ENCODE measurements around the gene CAPN12.
A peak's percentile ranks its signal among the peaks of the same experiment; 100 is the strongest.

Gene CAPN12

DNA sequence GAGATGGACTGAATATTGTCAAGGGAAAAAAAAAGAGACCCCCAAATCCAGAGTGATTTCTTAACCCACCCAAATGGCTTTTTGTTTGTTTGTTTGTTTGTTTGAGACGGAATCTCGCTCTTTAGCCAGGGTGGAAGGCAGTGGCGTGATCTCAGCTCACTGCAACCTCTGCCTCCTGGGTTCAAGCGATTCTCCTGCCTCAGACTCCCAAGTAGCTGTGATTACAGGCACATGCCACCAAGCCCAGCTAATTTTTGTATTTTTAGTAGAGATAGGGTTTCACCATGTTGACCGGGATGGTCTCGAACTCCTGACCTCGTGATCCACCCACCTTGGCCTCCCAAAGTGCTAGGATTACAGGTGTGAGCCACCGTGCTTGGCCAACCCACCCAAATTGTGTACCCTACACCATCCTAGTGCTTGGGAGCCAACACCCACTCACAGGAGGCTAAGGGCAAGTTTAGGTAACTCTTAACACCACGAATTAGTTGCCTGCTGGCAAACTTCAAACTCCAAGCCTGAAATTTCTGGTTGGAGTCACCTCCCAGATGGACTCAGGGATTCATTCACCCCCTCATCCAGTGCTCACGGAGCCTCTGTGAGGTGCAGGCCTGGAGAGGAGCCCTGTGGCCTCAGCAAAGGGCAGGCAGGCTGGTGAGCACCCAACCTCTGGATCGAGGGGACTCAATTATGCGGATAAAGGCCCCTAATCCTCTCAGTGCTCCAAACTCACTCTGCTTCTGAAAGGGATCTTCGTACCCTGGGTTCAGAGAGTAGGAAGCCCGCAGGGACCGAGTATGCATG, 59.2 kb downstream of the CAPN12 start:
- DNase-seq (ENCODE audit: low read depth), result no peak
- H3K4me3 ChIP-seq (ENCODE audit: low read length), result no peak overlapping the region
- TF ChIP-seq, protein P1, sequence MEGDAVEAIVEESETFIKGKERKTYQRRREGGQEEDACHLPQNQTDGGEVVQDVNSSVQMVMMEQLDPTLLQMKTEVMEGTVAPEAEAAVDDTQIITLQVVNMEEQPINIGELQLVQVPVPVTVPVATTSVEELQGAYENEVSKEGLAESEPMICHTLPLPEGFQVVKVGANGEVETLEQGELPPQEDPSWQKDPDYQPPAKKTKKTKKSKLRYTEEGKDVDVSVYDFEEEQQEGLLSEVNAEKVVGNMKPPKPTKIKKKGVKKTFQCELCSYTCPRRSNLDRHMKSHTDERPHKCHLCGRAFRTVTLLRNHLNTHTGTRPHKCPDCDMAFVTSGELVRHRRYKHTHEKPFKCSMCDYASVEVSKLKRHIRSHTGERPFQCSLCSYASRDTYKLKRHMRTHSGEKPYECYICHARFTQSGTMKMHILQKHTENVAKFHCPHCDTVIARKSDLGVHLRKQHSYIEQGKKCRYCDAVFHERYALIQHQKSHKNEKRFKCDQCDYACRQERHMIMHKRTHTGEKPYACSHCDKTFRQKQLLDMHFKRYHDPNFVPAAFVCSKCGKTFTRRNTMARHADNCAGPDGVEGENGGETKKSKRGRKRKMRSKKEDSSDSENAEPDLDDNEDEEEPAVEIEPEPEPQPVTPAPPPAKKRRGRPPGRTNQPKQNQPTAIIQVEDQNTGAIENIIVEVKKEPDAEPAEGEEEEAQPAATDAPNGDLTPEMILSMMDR (IDR thresholded peaks at IDR 0.05; ENCODE audit: insufficient read depth, low read depth, low read length, missing control alignments), result no peak

DNA sequence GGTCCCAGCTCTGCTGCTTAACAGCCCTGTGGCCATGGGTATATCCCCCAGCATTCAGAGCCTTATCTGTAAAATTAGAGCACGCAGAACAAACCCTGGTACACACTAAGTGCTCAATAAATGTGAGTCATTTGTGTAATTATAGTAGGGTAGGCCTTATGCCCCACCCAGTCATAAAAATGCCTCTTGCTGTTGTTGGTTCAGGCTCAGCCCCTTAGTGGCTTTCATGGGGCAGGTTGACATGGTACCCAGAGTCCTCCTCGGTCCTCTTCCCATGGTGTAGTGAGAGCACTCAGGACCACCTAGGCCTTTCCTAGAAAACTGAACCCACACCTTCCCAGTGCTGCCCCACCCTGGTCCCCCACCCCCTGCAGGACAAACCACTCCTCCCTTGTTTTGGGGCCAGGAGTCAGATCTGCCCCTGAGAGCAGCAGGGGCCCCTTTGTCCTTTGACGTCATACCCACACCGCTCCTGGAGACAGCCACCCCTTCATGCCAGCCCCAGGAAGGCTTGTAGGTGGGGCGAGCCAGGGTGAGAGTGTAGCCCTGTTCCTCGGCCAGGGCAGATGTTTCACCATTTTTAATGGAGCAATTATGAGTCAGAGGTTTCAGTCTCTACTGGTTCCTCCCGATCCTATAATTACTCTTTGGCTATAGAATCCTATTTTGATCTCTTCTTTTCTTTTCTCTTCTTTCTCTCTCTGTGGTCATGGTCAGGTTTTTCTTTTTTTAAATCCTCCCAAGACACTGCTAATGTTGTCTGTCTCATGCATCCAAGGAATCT, 60.0 kb downstream of the CAPN12 start:
- TF ChIP-seq, protein P1 (IDR thresholded peaks at IDR 0.05; ENCODE audit: insufficient read depth, low read depth, low read length, missing control alignments), result peak; percentile 7
- peak; percentile 96 for DNase-seq (ENCODE audit: low read depth)
- H3K4me3 ChIP-seq (ENCODE audit: low read length), result peak overlapping the region; percentile 4

DNA sequence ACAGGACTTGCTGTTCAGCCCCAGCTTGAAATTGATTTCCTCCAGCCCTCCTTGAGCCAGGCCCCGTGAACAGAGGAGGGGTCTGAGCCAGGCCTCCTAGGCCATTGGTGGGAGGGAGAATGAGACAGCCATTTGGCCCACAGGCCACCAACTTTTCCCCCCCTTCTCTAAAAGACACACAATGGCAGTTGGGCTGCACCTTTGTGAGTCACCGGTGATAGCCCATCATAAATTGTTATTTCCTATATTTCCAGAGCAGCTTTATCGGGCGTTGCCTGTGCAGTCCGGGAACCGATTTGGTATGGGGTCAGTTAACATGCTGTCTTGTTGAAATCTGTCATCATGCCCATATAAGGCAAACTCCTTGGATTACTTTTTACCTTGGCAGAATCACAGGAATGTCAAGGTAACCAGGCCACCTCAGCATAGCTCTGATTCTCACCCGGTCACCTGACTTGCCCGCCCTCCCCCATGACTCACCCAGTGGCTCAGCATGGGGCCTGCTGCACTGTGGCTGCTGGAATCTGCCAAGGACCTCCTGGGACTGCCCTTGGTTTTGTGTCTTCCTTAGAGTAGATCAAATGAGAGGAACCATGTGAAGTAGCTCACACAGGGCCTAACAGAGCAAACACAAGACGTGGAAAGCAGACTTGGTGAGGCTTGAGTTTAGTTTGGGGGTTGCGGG, 60.7 kb downstream of the CAPN12 start:
- DNase-seq (ENCODE audit: low read depth), result peak; percentile 99
- H3K4me3 ChIP-seq (ENCODE audit: low read length), result peak overlapping the region; percentile 4
- TF ChIP-seq, protein P1 (IDR thresholded peaks at IDR 0.05; ENCODE audit: insufficient read depth, low read depth, low read length, missing control alignments), result no peak

GRCh38 chr19:38682872-38683392, 61.3 kb downstream of the CAPN12 start:
- no peak overlapping the region for H3K4me3 ChIP-seq (ENCODE audit: low read length)
- TF ChIP-seq, protein P1 (IDR thresholded peaks at IDR 0.05; ENCODE audit: insufficient read depth, low read depth, low read length, missing control alignments), result no peak
- DNase-seq (ENCODE audit: low read depth), result no peak

DNA sequence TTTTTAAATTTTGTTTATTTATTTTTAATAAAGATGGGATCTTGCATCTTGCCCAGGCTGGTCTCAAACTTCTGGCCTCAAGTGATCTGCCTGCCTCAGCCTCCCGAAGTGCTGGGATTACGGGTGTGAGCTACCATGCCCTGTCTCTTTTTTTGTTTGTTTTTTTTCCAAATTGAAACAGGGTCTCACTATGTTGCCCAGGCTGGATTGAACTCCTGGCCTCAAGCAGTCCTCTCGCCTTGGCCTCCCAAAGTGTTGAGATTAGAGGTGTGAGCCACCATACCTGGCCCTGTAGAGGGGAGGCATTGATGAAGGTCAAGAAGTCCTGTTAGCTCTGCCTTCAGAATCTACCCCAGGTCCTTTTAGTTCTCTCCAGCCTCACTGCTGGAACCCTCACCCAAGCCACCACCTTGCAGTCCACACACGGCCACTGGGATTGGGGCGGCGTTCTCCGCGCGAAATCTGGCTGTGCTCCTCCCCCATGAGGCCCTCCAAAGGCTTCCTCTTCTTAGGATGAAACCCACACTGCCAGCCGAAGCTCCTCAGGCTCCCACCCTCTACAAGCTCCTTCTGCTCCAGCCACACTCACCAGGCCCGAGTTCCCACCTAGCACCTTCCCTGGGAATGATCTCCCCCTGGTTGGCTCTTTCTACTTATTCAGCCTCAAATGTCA, 61.9 kb downstream of the CAPN12 start:
- DNase-seq (ENCODE audit: low read depth), result no peak
- no peak overlapping the region for H3K4me3 ChIP-seq (ENCODE audit: low read length)
- TF ChIP-seq, protein P1 (IDR thresholded peaks at IDR 0.05; ENCODE audit: insufficient read depth, low read depth, low read length, missing control alignments), result no peak

Data from epithelial cell of esophagus (primary cell).